NCI-H187 (cell line): Measurements from ENCODE around the gene ZNF232.
"Not testable (repeated sequence)": the region's sequence is repeated elsewhere in the genome, so short reads cannot be mapped to it uniquely, and the experiment has no call there.

Experiments
- DNase-seq, 2 experiments: peaks; one replicate each; lab custom pipeline; 2025; lab: John Stamatoyannopoulos, UW

Gene ZNF232

GRCh38 chr17:5111402-5112204, at the start of gene ZNF232:
ZNF232 (minus strand) TSS chr17:5111878; CDS start chr17:5111822, 56 bp downstream.
- DNase-seq, result peak; percentile 62 to 75

- not testable (repeated sequence) for DNase-seq
These were observed 49.0 kb upstream of the ZNF232 start for GRCh38 chr17:5160702-5161101.

- not testable (repeated sequence) for DNase-seq
These were observed 34.4 kb upstream of the ZNF232 start for GRCh38 chr17:5146122-5146521.

- DNase-seq, result not testable (repeated sequence)
These were observed 31.2 kb upstream of the ZNF232 start for GRCh38 chr17:5142877-5143276.

GRCh38 chr17:5139458-5139732, 27.7 kb upstream of the ZNF232 start:
- DNase-seq, result no peak

- DNase-seq, result no peak
These were observed 27.2 kb upstream of the ZNF232 start for GRCh38 chr17:5138616-5139457.

GRCh38 chr17:5138198-5138544, 26.5 kb upstream of the ZNF232 start:
- not testable (repeated sequence) for DNase-seq

GRCh38 chr17:5137511-5138197, 26.0 kb upstream of the ZNF232 start:
- DNase-seq, result not testable (repeated sequence)

- not testable (repeated sequence) for DNase-seq
These were observed 25.1 kb upstream of the ZNF232 start for GRCh38 chr17:5136580-5137412.

- no peak for DNase-seq
These were observed 24.3 kb upstream of the ZNF232 start for GRCh38 chr17:5135726-5136579.

GRCh38 chr17:5135131-5135712, 23.5 kb upstream of the ZNF232 start:
- DNase-seq, result not testable (repeated sequence)

GRCh38 chr17:5134571-5134970, 22.9 kb upstream of the ZNF232 start:
- not testable (repeated sequence) for DNase-seq

- not testable (repeated sequence) for DNase-seq
These were observed 22.3 kb upstream of the ZNF232 start for GRCh38 chr17:5133961-5134360.

- DNase-seq, result no peak
These were observed 21.6 kb upstream of the ZNF232 start for GRCh38 chr17:5133311-5133710.

GRCh38 chr17:5132503-5133225, 21.0 kb upstream of the ZNF232 start:
- not testable (repeated sequence) for DNase-seq

GRCh38 chr17:5131799-5132502, 20.3 kb upstream of the ZNF232 start:
- not testable (repeated sequence) for DNase-seq

GRCh38 chr17:5131146-5131715, 19.6 kb upstream of the ZNF232 start:
- DNase-seq, result no peak

GRCh38 chr17:5130687-5131086, 19.0 kb upstream of the ZNF232 start:
- DNase-seq, result not testable (repeated sequence)

- DNase-seq, result not testable (repeated sequence)
These were observed 18.6 kb upstream of the ZNF232 start for GRCh38 chr17:5130261-5130660.
